Measurements from ENCODE around the gene ZNF774.
"Not testable (repeated sequence)": the region's sequence is repeated elsewhere in the genome, so short reads cannot be mapped to it uniquely, and the experiment has no call there.

ZNF774 gene

DNA sequence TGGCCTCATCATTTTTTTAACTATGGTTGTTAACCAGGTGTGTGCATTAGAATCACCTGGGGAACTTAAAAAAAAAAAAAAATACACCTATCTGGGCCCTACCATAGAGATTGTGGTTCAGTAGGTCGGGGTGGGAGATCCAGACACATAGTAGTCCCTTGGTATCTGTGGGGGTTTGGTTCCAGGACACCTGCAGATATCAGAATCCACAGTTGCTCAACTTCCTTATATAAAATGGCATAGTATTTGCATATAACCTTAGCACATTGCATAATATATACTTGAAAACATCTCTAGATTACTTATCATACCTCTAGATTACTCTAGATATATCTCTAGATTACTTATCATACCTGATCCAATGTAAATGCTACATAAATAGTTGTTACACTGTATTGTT lies 41.0 kb downstream of the ZNF774 start:
- DNase-seq = no peak

- DNase-seq = no peak
These were observed 42.0 kb downstream of the ZNF774 start for GRCh38 chr15:90394074-90394473.

DNA sequence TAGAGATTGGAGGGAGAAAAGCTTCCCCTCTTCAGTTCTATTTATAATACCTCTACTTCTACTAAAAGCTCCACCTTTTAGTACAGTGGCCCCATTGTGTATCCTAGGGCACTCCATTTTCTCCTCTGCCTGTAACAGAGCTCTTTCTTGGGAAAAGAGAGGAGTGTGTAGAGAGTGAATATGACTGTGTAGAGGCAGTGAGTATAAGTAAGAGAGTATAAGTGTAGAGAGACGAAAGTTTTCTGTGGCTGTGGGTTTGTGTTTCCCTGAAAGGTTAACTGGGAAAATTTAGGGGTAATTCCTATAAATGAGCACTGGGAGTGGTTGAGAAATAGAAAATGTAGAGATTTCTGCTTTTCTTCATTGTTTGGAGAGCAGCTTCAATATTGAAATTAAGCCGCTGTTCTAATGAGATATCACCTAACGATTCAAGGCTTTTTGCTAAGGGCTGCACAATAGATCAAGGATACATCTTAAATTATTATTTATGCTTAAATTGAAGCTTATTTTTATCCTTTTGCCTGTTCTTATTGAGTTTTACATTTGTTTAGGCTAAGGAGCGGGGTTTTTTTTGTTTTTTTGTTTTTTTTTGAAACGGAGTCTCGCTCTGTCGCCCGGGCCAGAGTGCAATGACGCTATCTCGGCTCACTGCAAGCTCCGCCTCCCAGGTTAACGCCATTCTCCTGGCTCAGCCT lies 42.8 kb downstream of the ZNF774 start:
- no peak for DNase-seq

- DNase-seq = no peak
These were observed 44.2 kb downstream of the ZNF774 start for GRCh38 chr15:90396321-90396720.

GRCh38 chr15:90400005-90400758 lies 48.1 kb downstream of the ZNF774 start:
- DNase-seq = no peak

DNA sequence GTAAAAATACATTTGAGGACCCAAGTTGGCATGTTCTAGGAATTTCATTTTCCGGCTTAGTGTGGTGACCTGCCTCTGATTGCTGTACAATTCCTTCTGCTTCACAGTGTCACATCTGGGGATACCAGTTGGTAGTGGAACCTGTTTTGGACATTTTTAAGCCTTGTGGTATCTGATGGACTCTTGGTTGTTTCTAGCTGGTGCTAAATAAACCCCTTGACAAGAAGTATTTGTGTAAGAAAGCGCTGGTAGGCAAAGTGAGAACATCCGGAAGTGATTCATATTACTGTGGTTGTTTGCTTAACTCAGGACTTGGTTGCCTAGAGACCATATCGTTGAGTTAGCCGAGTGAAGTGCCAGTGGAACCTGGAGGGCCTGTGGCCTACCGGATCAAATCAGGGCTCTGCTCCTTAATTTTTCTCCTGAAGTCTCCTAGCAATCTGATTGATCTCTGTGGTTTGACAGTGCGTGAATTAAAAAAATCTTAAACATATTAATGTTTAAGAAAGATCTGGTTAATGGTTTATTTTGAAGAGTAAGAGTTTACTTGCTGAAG lies 48.8 kb downstream of the ZNF774 start:
- DNase-seq = peak; percentile 68

GRCh38 chr15:90401495-90401894 lies 49.4 kb downstream of the ZNF774 start:
- DNase-seq = no peak

DNA sequence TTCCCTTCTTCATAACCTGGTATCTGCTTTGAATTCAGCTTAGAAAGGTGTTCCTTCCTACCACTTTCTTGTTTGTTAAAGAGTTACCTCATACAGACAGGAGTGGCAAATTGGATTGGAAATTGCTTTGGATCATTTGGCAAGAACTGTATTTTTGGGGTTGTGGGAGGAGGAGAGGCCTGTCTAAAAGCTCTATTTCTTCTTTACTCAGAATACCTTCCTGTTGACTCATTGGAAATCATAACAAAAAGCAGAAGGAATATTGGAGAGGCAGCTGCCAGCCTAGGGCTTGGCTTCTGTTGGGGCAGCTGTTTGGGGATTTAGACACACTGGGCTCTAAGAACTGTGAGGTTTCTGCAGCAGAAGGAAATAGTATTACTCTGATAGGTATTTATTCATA lies 50.1 kb downstream of the ZNF774 start:
- DNase-seq = no peak

DNA sequence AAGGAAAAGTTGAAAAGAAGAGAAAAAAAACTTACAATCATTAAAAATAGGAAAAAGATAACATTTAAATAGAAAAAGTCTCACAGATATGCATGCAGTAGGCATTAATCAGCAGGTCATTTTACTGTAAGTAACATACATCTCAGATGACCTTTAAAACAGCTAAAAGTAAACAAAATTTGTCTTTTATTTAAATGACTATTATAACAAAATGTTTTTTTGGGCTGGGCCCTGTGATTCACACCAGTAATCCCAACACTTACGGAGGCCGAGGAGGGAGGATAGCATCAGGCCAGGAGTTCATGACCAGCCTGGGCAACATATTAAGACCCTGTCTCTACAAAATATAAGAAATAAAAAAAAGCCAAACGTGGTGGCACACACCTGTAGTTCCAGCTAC lies 50.7 kb downstream of the ZNF774 start:
- no peak for DNase-seq

GRCh38 chr15:90405055-90405607 lies 53.0 kb downstream of the ZNF774 start:
- no peak for DNase-seq

- DNase-seq = no peak
These were observed 55.3 kb downstream of the ZNF774 start for GRCh38 chr15:90407336-90407735.

- DNase-seq = no peak
These were observed 55.8 kb downstream of the ZNF774 start for GRCh38 chr15:90407871-90408317.

DNA sequence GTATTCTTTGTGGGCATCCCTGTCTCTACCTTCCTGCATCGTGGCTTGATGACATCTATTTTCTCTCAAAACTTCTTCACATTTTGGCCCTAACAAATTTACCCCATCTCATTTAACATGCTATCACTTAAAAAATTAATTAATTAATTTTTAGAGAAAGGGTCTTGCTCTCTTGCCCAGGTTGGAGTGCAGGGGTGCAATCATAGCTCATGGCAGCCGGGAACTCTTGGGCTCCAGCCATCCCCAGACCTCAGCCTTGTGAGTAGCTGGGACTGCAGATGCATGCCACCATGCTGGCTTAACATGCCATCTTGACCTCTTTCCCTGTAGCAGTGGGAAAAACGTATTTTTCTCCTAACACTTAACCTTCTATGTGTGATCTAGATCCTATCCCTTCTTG lies 56.6 kb downstream of the ZNF774 start:
- DNase-seq = no peak

DNA sequence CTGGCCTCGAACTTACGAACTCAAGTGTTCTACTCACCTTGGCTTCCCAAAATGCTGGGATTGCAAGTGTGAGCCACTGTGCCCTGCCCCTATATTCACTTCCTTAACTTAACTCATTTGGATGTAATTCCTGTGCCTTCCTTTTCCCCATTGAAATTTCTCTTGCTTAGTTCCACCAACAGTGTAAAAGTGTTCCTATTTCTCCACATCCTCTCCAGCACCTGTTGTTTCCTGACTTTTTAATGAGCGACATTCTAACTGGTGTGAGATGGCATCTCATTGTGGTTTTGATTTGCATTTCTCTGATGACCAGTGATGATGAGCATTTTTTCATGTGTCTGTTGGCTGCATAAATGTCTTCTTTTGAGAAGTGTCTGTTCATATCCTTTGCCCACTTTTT lies 57.5 kb downstream of the ZNF774 start:
- not testable (repeated sequence) for DNase-seq

DNA sequence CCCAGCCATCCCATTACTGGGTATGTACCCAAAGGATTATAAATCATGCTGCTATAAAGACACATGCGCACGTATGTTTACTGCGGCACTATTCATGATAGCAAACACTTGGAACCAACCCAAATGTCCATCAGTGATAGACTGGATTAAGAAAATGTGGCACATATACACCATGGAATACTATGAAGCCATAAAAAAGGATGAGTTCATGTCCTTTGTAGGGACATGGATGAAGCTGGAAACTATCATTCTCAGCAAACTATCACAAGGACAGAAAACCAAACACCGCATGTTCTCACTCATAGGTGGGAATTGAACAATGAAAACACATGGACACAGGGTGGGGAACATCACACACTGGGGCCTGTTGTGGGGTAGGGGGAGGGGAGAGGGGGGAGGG lies 58.2 kb downstream of the ZNF774 start:
- DNase-seq = not testable (repeated sequence)

GRCh38 chr15:90411176-90411575 lies 59.1 kb downstream of the ZNF774 start:
- DNase-seq = no peak

Measured in DMS79 (cell line).